ENCODE measurements around the gene RASL11A. TPM values are rescaled to one million over a fixed set of nuclear protein-coding genes. Genes with fewer than 3 reads are reported as not detected.

The RASL11A gene
- total and polyA plus RNA-seq, 2 of the 8 experiments (the other 6 are each of a cell fraction or from before 2014, with no cell fraction given): 2.9 to 6.8 TPM

DNA sequence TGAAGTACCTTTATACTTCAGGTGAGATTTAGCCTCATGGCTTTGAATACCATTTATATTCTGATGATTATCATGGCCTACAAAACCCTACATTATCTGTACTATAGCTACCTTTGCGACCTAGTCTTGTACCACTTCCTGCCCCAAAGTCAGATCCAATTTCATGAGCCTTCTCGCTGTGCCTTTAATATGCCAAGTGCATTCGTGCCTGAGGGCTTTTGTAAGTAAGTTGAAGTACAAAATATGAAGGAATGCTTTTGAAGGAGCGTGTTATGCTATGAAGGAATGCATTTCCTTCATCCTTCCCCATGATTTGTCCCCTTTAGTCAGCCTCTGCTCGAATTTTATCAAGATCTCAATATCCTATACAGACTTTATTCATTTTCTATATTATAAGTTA lies 9.2 kb upstream of the RASL11A start (continued):
- no peak for TF ChIP-seq CHD7 (IDR thresholded peaks at IDR 0.05; ENCODE audit: insufficient replicate concordance, low read length)
- TF ChIP-seq POLR2AphosphoS5 (IDR thresholded peaks at IDR 0.05; ENCODE audit: low read depth, low read length): no peak
- no peak for TF ChIP-seq HDAC6 (IDR thresholded peaks at IDR 0.05; ENCODE audit: low read depth, low read length)
- TF ChIP-seq JUN (IDR thresholded peaks at IDR 0.05; ENCODE audit: low read depth, low read length): no peak
- TF ChIP-seq, protein P1, sequence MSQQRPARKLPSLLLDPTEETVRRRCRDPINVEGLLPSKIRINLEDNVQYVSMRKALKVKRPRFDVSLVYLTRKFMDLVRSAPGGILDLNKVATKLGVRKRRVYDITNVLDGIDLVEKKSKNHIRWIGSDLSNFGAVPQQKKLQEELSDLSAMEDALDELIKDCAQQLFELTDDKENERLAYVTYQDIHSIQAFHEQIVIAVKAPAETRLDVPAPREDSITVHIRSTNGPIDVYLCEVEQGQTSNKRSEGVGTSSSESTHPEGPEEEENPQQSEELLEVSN (IDR thresholded peaks at IDR 0.05): no peak
- no peak for TF ChIP-seq TAF1 (IDR thresholded peaks at IDR 0.05; ENCODE audit: low read depth, low read length)
- TF ChIP-seq EZH2 (IDR thresholded peaks at IDR 0.05; ENCODE audit: low read depth, low read length, severe bottlenecking): no peak
- TF ChIP-seq BACH1 (IDR thresholded peaks at IDR 0.05; ENCODE audit: low read length): no peak
- TF ChIP-seq RAD21 (IDR thresholded peaks at IDR 0.05 in 1 of 2, conservative IDR thresholded peaks at IDR 0.05 in 1 of 2; ENCODE audit: low read depth in 2 of 2, low read length in 2 of 2): no peak

Measured in H1 (cell line).